Adrenal gland (tissue), 12 donors: Measurements from ENCODE around the gene FARS2. TPM values are rescaled to one million over a fixed set of nuclear protein-coding genes. Genes with fewer than 3 reads are reported as not detected.

ENCODE experiments used
- DNase-seq, 7 donors: peaks; one replicate each; pipeline ENCODE4 v3.0.0-alpha.2; 2019 to 2020
- H3K27ac ChIP-seq, 5 donors: fragments of 200-600 bp; sonication (generic) in 4 of 5; 1 replicate in 3 of 5; 2 replicates in 2 of 5; pipeline versions ENCODE4 v1.5.1 to v1.8.0; 2016 to 2020; ENCODE audit warnings: mild to moderate bottlenecking in 1 of 5
- H3K27me3 ChIP-seq: fragments of 200-600 bp; 2 replicates; pipeline ENCODE4 v1.8.0; 2021
- H3K36me3 ChIP-seq, 2 donors: fragments of 200-600 bp; replicated peaks in 1 of 2; 1 replicate in 1 of 2; 2 replicates in 1 of 2; pipeline versions ENCODE4 v1.5.1 to v1.8.0; 2018 to 2022
- H3K4me1 ChIP-seq, 2 donors: fragments of 200-600 bp; replicated peaks in 1 of 2; 1 replicate in 1 of 2; 2 replicates in 1 of 2; pipeline versions ENCODE4 v1.5.1 to v1.8.0; 2018 to 2021
- H3K4me3 ChIP-seq, 4 donors: fragments of 200-600 bp; sonication (generic) in 3 of 4; one replicate each; pipeline ENCODE4 v1.5.1; 2016 to 2018
- H3K9me3 ChIP-seq, 3 donors: fragments of 200-600 bp; sonication (generic) in 1 of 3; replicated peaks in 1 of 3; 1 replicate in 2 of 3; 2 replicates in 1 of 3; pipeline versions ENCODE4 v1.5.1 to v1.8.0; 2016 to 2021
- CTCF ChIP-seq, 6 experiments: fragments of 450-650 bp in 4 of 6; fragments of 200-600 bp in 2 of 6; sonication (generic) in 1 of 6; IDR thresholded peaks; 1 replicate in 5 of 6; 2 replicates in 1 of 6; pipeline versions ENCODE4 v1.5.1 to v1.8.0; 2016 to 2021; ENCODE audit warnings: antibody characterized with exemption in 6 of 6, mild to moderate bottlenecking in 2 of 6, moderate library complexity in 1 of 6
- POLR2A ChIP-seq, 2 donors: fragments of 450-650 bp; IDR thresholded peaks; one replicate each; pipeline ENCODE4 v1.6.1; 2017; ENCODE audit warnings: antibody characterized with exemption in 2 of 2, mild to moderate bottlenecking in 2 of 2, moderate library complexity in 1 of 2
- WGBS, 4 donors: extraction: QIAGEN DNeasy Blood & Tissue Kit in 2 of 4; methylation state at CpG; one replicate each; pipeline versions ENCODE4 v1.1.5 to v1.1.7; 2013 to 2017; 5-methylcytosine and 5-hydroxymethylcytosine counted together
- intact Hi-C, 2 donors: fragments of 100-400 bp; cut with DNase I; formaldehyde crosslinking; loops; one replicate each; pipeline versions ENCODE4 v1.14.1 to v1.15.0; 2022 to 2023
- polyA plus RNA-seq, 3 donors: library from polyadenylated mRNA; stranded (reverse); fragments of 200-250 nt in 2 of 3; fragments of 350-450 nt in 1 of 3; fragmentation: Illumina TruSeq in 1 of 3; extraction: RNeasy Lipid Tissue Mini Kit (QIAGEN cat#74804) in 1 of 3; gene quantifications; one replicate each; pipeline ENCODE4 v1.2.3, GENCODE V29; 2013 to 2014
- total RNA-seq, 9 donors: library from RNA; depleted of rRNA in 4 of 9; stranded (reverse); fragments of >200 nt in 4 of 9; fragments of 120-200 nt in 1 of 9; fragmentation: NEBNext Ultra II Directional in 1 of 9; extraction: Animal tissue kit (Norgen Biotek cat#: 25700) in 1 of 9; gene quantifications; one replicate each; pipeline versions ENCODE4 v1.1.0 to v1.2.4, GENCODE V29; 2013 to 2023
- donor health status: healthy with polysubstance abuse.
- donor health status: Bipolar disorder and iron deficiency.
- donor health status: DM: yes; HTN: yes; CAD: no.
- donor health status: DM: no; HTN: no; CAD: no.
- donor health status: DM: no; HTN: no; CAD: no.
- donor health status: DM: yes; HTN: yes; CAD: no.

The FARS2 gene
- total and polyA plus RNA-seq, 12 donors = 7.2 to 55.2 (median 19.8) TPM

DNA sequence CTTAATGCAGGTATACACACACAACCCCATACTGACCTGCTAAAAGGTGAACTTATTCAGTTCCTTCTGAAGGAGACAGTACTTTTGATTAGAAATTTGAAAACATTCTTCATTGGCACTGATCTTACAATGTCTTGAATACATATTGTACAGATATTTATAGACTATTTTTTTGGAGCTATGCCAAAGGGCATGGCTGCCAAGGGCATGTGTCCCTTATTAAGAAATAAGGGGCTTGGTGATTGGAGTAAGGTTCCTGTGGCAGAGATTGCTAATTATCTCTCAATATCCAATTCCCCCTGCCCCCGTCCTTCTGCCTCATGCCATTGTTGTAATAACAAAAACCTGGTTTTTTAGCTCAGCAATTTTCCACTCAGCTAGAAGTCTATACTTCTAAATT lies 355.9 kb downstream of the FARS2 start:
- WGBS, 4 donors = 93 to 100% (median 96%) methylated on average over 1 of the region's 1 CpG
- Histone ChIP-seq H3K4me3 (no peak overlapping the region), H3K9me3 (no peaks in the 10 kb centered on the region), H3K36me3 (no peaks in the 10 kb centered on the region), H3K4me1 (no peaks in the 10 kb centered on the region), H3K27ac (no peak overlapping the region), H3K27me3 (no peaks in the 10 kb centered on the region)
- intact Hi-C loops = no loop called here
- no peak for TF ChIP-seq CTCF (IDR thresholded peaks at IDR 0.05)
- TF ChIP-seq POLR2A (IDR thresholded peaks at IDR 0.05) = no peak
- no peak for DNase-seq

- no peaks in the 10 kb centered on the region for H3K36me3 ChIP-seq
- no peak overlapping the region for H3K4me3 ChIP-seq
- WGBS, 4 donors = 72 to 85% (median 80%) methylated on average over 3 of the region's 3 CpGs
- no peak for DNase-seq
- H3K27me3 ChIP-seq = no peaks in the 10 kb centered on the region
- H3K4me1 ChIP-seq = no peaks in the 10 kb centered on the region
- no peak overlapping the region for H3K27ac ChIP-seq
- H3K9me3 ChIP-seq = no peaks in the 10 kb centered on the region
- TF ChIP-seq CTCF (IDR thresholded peaks at IDR 0.05) (no peak), POLR2A (IDR thresholded peaks at IDR 0.05) (no peak)
- intact Hi-C loops = no loop called here
Measured at GRCh38 chr6:5619249-5619648, 357.9 kb downstream of the FARS2 start.

GRCh38 chr6:5622276-5623005 lies 361.1 kb downstream of the FARS2 start:
- Histone ChIP-seq H3K27me3 (no peaks in the 10 kb centered on the region), H3K27ac (no peak overlapping the region), H3K36me3 (no peaks in the 10 kb centered on the region), H3K4me1 (no peaks in the 10 kb centered on the region), H3K9me3 (no peaks in the 10 kb centered on the region), H3K4me3 (no peak overlapping the region)
- intact Hi-C loops = no loop called here
- DNase-seq = no peak
- TF ChIP-seq CTCF (IDR thresholded peaks at IDR 0.05) = no peak
- TF ChIP-seq POLR2A (IDR thresholded peaks at IDR 0.05) = no peak
- 83 to 93% (median 87%) methylated on average over 10 of the region's 10 CpGs for WGBS, 4 donors

DNA sequence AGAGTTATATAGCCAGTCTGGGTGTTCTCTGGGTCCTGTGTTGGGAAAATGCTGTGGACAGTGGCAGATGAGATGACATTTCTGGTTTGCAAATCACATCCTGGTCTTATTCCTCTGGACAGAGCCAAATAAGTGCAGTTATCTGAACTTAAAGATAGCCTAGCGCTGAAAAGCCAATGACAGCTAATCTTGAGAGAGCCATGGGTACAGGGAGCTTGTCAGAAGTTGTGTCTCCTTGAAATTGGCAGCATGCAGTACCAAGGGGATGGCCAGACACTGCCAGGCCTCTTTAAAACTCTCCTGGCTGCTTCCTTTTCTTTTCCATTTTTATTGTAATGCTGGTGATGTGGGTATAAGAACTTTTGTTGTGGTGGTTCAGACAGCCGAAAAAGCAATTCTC lies 362.5 kb downstream of the FARS2 start:
- H3K27ac ChIP-seq = no peak overlapping the region
- intact Hi-C loops = no loop called here
- H3K4me3 ChIP-seq = no peak overlapping the region
- H3K9me3 ChIP-seq = no peaks in the 10 kb centered on the region
- no peaks in the 10 kb centered on the region for H3K27me3 ChIP-seq
- TF ChIP-seq POLR2A (IDR thresholded peaks at IDR 0.05) = no peak
- TF ChIP-seq CTCF (IDR thresholded peaks at IDR 0.05) = no peak
- no peaks in the 10 kb centered on the region for H3K36me3 ChIP-seq
- 79 to 98% (median 88%) methylated on average over 1 to 2 of the region's 2 CpGs for WGBS, 4 donors
- H3K4me1 ChIP-seq = no peaks in the 10 kb centered on the region
- no peak for DNase-seq
